Astrocyte (in vitro differentiated cells and primary cell): ENCODE results near the gene PRKCA. TPM values are rescaled to one million over a fixed set of nuclear protein-coding genes. Genes with fewer than 3 reads are reported as not detected.

Experiments used
- DNase-seq: peaks from one replicate; pipeline ENCODE4 v3.0.0-alpha.2; 2010; ENCODE audit warnings: low read depth
- FAIRE-seq: peaks from 2 replicates; lab custom pipeline; 2011; peaks lifted over from hg19 to GRCh38; lab: Jason Lieb, UNC
- H2AFZ ChIP-seq: 2 replicates; pipeline ENCODE4 v1.6.0; 2012; ENCODE audit warnings: low read depth, low read length, inconsistent platforms
- H3K27ac ChIP-seq: 2 replicates; pipeline ENCODE4 v1.5.1; 2011; ENCODE audit warnings: low read depth, low read length, inconsistent platforms
- H3K27me3 ChIP-seq: 2 replicates; pipeline ENCODE4 v1.6.0; 2011; ENCODE audit warnings: low read length, inconsistent platforms; ENCODE audit not compliant: insufficient read depth
- H3K36me3 ChIP-seq: 2 replicates; pipeline ENCODE4 v1.5.1; 2011; ENCODE audit warnings: low read length, inconsistent platforms; ENCODE audit not compliant: insufficient read depth
- H3K4me1 ChIP-seq: 2 replicates; pipeline ENCODE4 v1.5.1; 2011; ENCODE audit warnings: low read length, inconsistent platforms; ENCODE audit not compliant: insufficient read depth
- H3K4me2 ChIP-seq: 2 replicates; pipeline ENCODE4 v1.6.0; 2012; ENCODE audit warnings: low read length, inconsistent platforms
- H3K4me3 ChIP-seq: 2 replicates; pipeline ENCODE4 v1.5.1; 2011; ENCODE audit warnings: low read depth, mild to moderate bottlenecking, low read length, inconsistent platforms; ENCODE audit not compliant: insufficient read depth
- H3K79me2 ChIP-seq: 2 replicates; pipeline ENCODE4 v1.6.0; 2012; ENCODE audit warnings: mild to moderate bottlenecking, low read length, inconsistent platforms; ENCODE audit not compliant: insufficient read depth
- H3K9ac ChIP-seq: 2 replicates; pipeline ENCODE4 v1.6.0; 2012; ENCODE audit warnings: mild to moderate bottlenecking, low read length, inconsistent platforms
- H3K9me3 ChIP-seq: 2 replicates; pipeline ENCODE4 v1.5.1; 2012; ENCODE audit warnings: low read depth, mild to moderate bottlenecking, low read length, inconsistent platforms; ENCODE audit not compliant: insufficient read depth
- H4K20me1 ChIP-seq: 2 replicates; pipeline ENCODE4 v1.6.0; 2012; ENCODE audit warnings: low read length, inconsistent platforms; ENCODE audit not compliant: insufficient read depth
- H3K27ac Mint-ChIP-seq: one replicate; pipeline ENCODE4 v1.8.0; 2021; ENCODE audit warnings: mild to moderate bottlenecking, mixed read lengths; ENCODE audit not compliant: unreplicated experiment
- H3K27me3 Mint-ChIP-seq: one replicate; pipeline ENCODE4 v1.8.0; 2021; ENCODE audit warnings: low read depth, mixed read lengths; ENCODE audit not compliant: unreplicated experiment
- H3K36me3 Mint-ChIP-seq: one replicate; pipeline ENCODE4 v1.8.0; 2021; ENCODE audit warnings: low read depth, mixed read lengths; ENCODE audit not compliant: unreplicated experiment
- H3K4me1 Mint-ChIP-seq: one replicate; pipeline ENCODE4 v1.8.0; 2021; ENCODE audit warnings: low read depth, mixed read lengths; ENCODE audit not compliant: unreplicated experiment
- H3K4me3 Mint-ChIP-seq: one replicate; pipeline ENCODE4 v1.8.0; 2021; ENCODE audit warnings: mild to moderate bottlenecking, moderate library complexity, mixed read lengths; ENCODE audit not compliant: unreplicated experiment
- H3K9me3 Mint-ChIP-seq: one replicate; pipeline ENCODE4 v1.8.0; 2021; ENCODE audit warnings: mild to moderate bottlenecking, mixed read lengths; ENCODE audit not compliant: unreplicated experiment
- EZH2 ChIP-seq: IDR thresholded peaks from 2 replicates; pipeline ENCODE4 v1.6.1; 2012; ENCODE audit warnings: mild to moderate bottlenecking, low read length, inconsistent platforms; ENCODE audit not compliant: insufficient read depth
- total RNA-seq: library from RNA; stranded (reverse); gene quantifications from 2 replicates; pipeline ENCODE4 v1.2.1, GENCODE V29; 2021
- TF ChIP-seq, protein P1 (sequence below): IDR thresholded peaks from 2 replicates; pipeline ENCODE4 v1.5.1; 2011; ENCODE audit warnings: low read depth, mild to moderate bottlenecking, inconsistent platforms, low read length, moderate library complexity; ENCODE audit not compliant: insufficient read depth

PRKCA gene
- total RNA-seq, 1 donor from 2014 or later = 49.9 TPM

GRCh38 chr17:66427134-66427533, 124.7 kb downstream of the PRKCA start:
- H3K9me3 Mint-ChIP-seq = no peaks in the 10 kb centered on the region
- no peak overlapping the region for H3K27ac Mint-ChIP-seq
- H3K36me3 ChIP-seq = no peaks in the 10 kb centered on the region
- TF ChIP-seq, protein P1, sequence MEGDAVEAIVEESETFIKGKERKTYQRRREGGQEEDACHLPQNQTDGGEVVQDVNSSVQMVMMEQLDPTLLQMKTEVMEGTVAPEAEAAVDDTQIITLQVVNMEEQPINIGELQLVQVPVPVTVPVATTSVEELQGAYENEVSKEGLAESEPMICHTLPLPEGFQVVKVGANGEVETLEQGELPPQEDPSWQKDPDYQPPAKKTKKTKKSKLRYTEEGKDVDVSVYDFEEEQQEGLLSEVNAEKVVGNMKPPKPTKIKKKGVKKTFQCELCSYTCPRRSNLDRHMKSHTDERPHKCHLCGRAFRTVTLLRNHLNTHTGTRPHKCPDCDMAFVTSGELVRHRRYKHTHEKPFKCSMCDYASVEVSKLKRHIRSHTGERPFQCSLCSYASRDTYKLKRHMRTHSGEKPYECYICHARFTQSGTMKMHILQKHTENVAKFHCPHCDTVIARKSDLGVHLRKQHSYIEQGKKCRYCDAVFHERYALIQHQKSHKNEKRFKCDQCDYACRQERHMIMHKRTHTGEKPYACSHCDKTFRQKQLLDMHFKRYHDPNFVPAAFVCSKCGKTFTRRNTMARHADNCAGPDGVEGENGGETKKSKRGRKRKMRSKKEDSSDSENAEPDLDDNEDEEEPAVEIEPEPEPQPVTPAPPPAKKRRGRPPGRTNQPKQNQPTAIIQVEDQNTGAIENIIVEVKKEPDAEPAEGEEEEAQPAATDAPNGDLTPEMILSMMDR = no peak
- no peak for TF ChIP-seq EZH2
- H3K4me3 ChIP-seq = no peak overlapping the region
- peaks cover 36% of the 10 kb centered on the region for H4K20me1 ChIP-seq
- H3K27me3 Mint-ChIP-seq = no peaks in the 10 kb centered on the region
- no peak overlapping the region for H2AFZ ChIP-seq
- FAIRE-seq (no peak), DNase-seq (no peak)
- H3K9me3 ChIP-seq = no peaks in the 10 kb centered on the region
- H3K27me3 ChIP-seq = no peaks in the 10 kb centered on the region
- no peak overlapping the region for H3K9ac ChIP-seq
- peaks cover 22% of the 10 kb centered on the region for H3K4me1 ChIP-seq
- H3K4me3 Mint-ChIP-seq = no peak overlapping the region
- peaks cover 65% of the 10 kb centered on the region for H3K79me2 ChIP-seq
- H3K4me1 Mint-ChIP-seq = peaks cover 34% of the 10 kb centered on the region
- H3K27ac ChIP-seq = no peak overlapping the region
- H3K4me2 ChIP-seq = no peak overlapping the region
- H3K36me3 Mint-ChIP-seq = peaks cover 7% of the 10 kb centered on the region

GRCh38 chr17:66429680-66430079, 127.3 kb downstream of the PRKCA start:
- peaks cover 83% of the 10 kb centered on the region for H3K79me2 ChIP-seq
- H4K20me1 ChIP-seq = peaks cover 56% of the 10 kb centered on the region
- no peaks in the 10 kb centered on the region for H3K27me3 ChIP-seq
- H3K4me1 Mint-ChIP-seq = peaks cover 32% of the 10 kb centered on the region
- H3K36me3 Mint-ChIP-seq = peaks cover 7% of the 10 kb centered on the region
- DNase-seq = no peak
- no peak overlapping the region for H3K4me2 ChIP-seq
- H3K36me3 ChIP-seq = no peaks in the 10 kb centered on the region
- H3K9ac ChIP-seq = no peak overlapping the region
- no peak overlapping the region for H3K4me3 Mint-ChIP-seq
- H3K27ac ChIP-seq = no peak overlapping the region
- no peak overlapping the region for H3K27ac Mint-ChIP-seq
- no peak overlapping the region for H3K4me3 ChIP-seq
- FAIRE-seq = no peak
- no peak overlapping the region for H2AFZ ChIP-seq
- peaks cover 19% of the 10 kb centered on the region for H3K4me1 ChIP-seq
- H3K9me3 Mint-ChIP-seq = no peaks in the 10 kb centered on the region
- no peak for TF ChIP-seq EZH2
- TF ChIP-seq, protein P1 = no peak
- no peaks in the 10 kb centered on the region for H3K9me3 ChIP-seq
- H3K27me3 Mint-ChIP-seq = no peaks in the 10 kb centered on the region

- H3K27ac ChIP-seq = peak overlapping the region; percentile 46
- H3K27me3 ChIP-seq = no peaks in the 10 kb centered on the region
- H3K79me2 ChIP-seq = peaks cover 83% of the 10 kb centered on the region
- peak overlapping the region; percentile 82 for H3K4me2 ChIP-seq
- peaks cover 20% of the 10 kb centered on the region for H3K4me1 Mint-ChIP-seq
- no peaks in the 10 kb centered on the region for H3K9me3 ChIP-seq
- H3K4me3 ChIP-seq = peak overlapping the region; percentile 42
- no peaks in the 10 kb centered on the region for H3K36me3 ChIP-seq
- no peaks in the 10 kb centered on the region for H3K27me3 Mint-ChIP-seq
- TF ChIP-seq, protein P1 = no peak
- TF ChIP-seq EZH2 = no peak
- peak overlapping the region; percentile 66 for H3K9ac ChIP-seq
- peaks cover 59% of the 10 kb centered on the region for H4K20me1 ChIP-seq
- FAIRE-seq (no peak), DNase-seq (no peak)
- peaks cover 19% of the 10 kb centered on the region for H3K4me1 ChIP-seq
- H3K27ac Mint-ChIP-seq = peak overlapping the region; percentile 16
- no peak overlapping the region for H2AFZ ChIP-seq
- H3K36me3 Mint-ChIP-seq = peaks cover 5% of the 10 kb centered on the region
- H3K9me3 Mint-ChIP-seq = no peaks in the 10 kb centered on the region
- H3K4me3 Mint-ChIP-seq = no peak overlapping the region
Observed at GRCh38 chr17:66430846-66431795, 128.7 kb downstream of the PRKCA start.
